ENCODE results near the gene DNM2.
A peak's percentile ranks its signal among the peaks of the same experiment; 100 is the strongest.
"Not testable (repeated sequence)": the region's sequence is repeated elsewhere in the genome, so short reads cannot be mapped to it uniquely, and the experiment has no call there.

DNM2 gene

DNA sequence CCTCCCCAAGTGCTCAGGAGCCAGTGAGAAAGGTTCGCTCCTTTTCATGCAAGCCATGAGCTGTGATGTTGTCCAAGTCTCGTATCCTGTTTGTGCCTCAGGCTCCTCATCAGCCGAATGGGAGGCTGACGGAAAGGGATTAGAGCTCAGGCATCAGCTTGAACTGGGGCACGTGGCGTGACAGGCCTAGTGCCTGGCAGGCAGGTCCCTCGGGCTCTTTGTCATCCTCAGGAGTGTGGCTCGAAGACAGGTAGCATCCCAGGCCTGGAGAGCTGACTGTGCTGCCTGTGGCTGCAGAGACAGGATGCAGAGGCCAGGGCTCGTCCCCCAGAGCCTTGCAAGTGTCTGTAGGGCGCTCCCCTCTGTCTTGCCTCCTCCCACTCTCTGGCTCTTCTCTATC, 38.5 kb downstream of the DNM2 start:
- DNase-seq: no peak

DNA sequence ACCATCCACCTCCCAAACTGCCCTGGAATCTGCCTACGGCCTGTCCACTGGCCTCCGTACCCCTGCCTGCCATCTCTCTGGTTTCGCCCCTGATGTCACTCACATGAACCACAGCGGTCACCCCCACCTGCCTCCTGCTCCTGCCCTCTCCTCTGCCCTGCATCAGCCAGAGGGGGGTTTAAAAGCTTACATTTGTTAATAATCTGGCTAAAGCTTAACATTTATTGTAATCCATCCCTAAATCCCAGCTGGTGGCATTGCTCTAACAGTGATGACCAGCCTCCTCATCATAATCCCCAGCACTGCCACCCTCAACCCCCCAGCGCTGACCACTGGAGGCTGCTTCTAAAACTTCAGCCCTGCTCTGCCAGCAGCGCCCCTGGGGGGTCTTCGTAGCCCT, 38.9 kb downstream of the DNM2 start:
- DNase-seq: no peak

DNA sequence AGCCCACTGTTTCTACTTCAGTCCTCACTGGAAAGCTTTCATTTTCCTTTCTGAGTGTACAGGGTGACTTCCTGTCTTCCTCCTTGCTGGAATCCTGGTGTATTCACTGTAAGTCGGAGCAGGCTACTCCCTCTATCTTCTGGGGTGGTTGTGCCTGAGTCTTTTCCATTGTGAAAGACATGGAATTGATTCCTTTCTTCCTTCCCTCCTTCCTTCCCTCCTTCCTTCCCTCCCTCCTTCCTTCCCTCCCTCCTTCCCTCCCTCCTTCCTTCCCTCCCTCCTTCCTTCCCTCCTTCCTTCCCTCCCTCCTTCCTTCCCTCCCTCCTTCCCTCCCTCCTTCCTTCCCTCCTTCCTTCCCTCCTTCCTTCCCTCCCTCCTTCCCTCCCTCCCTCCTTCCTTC, 40.2 kb downstream of the DNM2 start:
- not testable (repeated sequence) for DNase-seq

GRCh38 chr19:10758978-10759377, 41.1 kb downstream of the DNM2 start:
- no peak for DNase-seq

DNA sequence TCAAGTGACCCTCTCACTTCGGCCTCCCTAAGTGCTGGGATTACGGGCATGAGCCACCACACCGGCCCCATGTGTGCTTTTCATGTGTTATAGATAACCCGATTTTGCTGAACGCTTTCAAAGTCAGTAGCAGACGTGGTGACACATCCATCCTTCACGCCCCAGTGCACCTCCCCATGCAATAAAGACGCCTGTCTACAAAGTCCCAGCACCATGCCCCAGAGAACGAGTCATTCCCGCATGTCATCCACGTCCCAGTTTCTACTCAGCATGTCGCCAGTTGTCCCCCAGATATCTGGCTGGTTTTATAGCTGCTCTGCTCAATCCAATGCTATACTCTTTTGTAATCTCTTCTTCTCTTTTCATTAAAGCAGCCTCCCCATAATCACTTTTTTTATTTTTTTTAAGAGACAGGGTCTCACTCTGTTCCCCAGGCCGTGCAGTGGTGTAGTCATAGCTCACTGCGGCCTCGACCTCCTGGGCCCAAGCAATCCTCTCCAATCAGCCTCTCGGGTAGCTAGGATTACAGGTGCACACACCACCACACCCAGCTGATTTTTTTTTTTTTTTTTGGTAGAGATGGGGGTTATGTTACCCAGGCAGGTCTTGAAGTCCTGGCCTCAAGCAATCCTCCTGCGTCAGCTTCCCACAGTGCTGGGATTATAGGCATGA, 42.5 kb downstream of the DNM2 start:
- peak; percentile 37 for DNase-seq

DNA sequence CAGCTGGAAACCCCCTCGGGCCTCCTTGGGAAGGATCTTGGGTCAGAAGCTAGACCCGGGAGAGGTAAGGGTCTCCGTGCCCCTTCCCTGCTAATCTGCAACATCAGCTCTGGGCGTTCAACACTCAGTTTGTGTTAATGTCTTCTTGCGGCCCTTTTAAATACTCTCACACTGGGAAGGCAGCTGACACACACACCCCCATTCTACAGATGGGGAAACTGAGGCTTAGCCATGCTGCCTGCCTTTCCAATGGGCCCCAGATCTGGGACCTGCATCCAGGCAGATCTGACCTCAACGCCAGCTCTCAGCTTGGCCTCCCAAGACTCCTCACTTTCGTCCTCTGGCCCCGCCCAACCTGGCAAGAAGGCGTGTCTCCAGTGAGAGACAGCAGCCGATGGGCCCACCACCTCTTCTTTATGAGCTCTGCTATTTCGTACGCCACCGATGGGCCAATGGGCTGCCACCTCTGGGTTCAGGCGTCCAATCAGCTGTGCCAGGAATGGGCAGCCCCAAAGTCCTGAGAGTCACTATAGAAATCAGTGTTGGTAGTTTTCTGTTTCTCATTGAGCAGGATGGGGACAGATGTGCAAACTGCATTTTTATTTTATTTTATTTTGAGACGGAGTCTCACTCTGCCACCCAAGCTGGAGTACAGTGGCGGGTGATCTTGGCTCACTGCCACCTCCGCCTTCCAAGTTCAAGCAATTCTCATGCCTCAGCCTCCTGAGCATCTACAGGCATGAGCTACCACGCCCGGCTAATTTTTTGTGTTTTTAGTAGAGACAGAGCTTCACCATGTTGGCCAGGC, 43.8 kb downstream of the DNM2 start:
- DNase-seq: no peak

DNA sequence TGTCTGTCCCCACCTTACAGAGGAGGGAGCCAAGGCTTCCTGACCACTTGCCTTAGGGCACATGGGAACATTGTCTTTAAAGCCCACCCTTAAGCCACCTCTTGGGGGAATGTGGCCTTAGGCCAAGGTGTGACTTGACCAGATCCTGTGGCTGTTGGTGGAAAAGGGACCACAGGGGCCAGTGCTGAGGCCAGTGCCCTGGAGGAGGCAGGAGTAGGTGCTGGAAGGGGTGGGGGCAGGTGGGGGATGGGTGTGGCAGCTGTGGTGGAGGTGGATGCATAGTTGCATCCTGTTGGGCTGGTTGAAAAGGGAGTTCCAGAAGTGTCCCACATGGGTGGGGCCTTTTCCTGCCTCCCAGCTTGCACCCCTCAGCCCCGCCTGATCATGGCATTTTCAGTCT, 44.8 kb downstream of the DNM2 start:
- DNase-seq: peak; percentile 29

DNA sequence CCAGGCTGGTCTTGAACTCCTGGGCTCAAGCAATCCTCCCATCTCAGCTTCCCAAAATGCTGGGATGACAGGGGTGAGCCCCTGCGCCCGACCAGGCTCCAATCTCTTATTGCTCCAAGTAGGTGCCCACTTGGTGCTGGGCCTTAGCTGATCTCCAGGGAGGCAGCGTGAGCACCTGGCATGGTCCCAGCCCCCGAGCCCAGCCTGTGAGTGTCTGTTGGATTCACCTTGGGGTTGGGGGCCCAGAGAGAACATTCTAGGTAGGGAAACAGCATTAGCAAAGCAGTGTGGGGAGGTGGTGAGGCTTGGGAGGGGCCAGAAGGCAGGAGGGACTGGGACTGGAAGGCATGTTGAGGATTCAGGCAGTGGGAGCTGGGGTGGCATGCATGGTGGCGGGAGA, 45.5 kb downstream of the DNM2 start:
- no peak for DNase-seq

- DNase-seq: no peak
Observed at GRCh38 chr19:10763828-10764339, 46.0 kb downstream of the DNM2 start.

DNA sequence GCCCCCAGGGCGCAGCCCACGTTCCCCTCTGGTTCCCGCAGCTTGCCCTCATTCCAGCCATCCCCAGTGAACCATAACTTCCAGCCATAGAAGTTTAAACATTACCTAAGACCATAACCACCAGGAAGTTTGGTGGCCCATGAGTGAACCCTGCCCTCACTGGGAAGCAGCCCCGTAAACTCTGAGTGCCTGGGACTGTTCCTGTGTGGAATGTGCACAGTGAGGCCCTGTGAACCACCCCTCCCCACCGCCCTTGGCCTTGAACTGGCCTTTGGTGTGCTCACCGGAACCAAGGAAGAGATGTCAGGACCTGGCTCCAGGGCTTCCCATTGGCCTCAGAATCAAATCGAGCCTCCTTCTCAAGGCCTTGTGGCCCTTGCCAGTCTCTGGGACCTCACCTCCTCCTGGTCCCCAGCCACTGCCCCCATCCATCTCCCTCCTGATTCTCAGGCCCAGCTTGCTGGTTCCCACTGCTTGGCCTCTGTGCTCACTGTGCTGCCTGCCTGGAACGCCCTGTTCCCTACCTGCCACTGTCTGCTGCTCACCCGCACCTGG, 46.5 kb downstream of the DNM2 start:
- DNase-seq: no peak

DNA sequence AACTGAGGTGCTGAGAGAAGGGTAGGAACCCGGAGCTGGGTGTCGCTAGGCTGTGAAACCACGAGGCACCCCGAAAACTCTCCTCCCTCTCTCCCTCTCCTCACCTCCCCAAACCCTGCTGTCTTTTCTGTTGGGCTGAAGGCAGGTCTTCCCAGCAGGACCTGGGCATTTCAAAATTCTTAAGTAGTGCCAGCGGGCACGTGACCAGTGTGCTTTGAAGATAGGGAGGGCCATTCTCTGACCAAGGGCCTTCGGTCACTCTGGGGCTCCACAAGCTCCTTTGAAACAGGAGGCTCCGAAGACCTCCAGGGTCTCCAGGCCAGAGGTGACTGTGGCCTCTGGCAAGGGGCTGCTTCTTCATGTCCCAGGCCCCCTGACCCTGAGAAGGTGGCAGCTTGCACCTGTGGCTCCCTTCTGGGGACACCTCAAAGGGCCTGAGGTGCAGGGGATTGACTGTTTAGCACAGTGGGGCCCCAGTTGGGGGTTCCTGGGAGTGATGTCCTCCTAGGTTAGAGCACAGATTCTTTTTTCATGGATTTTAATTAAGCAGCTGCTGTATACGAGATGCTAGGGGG, 48.3 kb downstream of the DNM2 start:
- no peak for DNase-seq

DNA sequence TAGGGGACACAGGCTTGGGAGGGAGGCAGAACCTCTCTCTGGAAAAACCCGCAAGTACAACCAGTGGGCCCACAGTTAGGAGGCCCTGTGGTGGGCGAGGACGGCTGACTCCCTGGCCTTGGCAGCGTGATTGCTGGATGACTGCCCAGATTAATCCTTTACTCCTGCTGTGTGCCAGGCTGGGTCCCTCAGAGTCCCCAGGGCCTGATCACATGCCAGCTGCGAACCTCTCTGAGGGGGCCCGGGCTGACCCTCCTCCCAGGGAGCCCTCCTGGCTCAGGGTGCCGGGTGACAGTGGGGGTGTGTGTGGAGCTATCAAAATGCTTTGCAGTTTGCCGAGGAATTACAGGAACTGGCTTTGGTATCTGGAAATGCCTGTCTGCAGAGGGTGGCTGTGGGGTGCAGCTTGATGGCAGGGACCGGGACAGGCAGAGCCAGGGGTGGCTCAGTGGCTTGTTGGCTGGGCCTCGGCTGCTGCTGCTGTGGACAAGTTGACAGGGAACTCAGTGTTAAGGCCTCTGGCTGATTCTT, 48.9 kb downstream of the DNM2 start:
- no peak for DNase-seq

GRCh38 chr19:10767726-10768125, 49.8 kb downstream of the DNM2 start:
- no peak for DNase-seq

GRCh38 chr19:10768369-10768768, 50.5 kb downstream of the DNM2 start:
- no peak for DNase-seq

GRCh38 chr19:10768936-10769335, 51.1 kb downstream of the DNM2 start:
- no peak for DNase-seq

- DNase-seq: no peak
Observed at GRCh38 chr19:10769533-10770491, 51.9 kb downstream of the DNM2 start.

- DNase-seq: peak; percentile 41
Observed at GRCh38 chr19:10773969-10774368, 56.1 kb downstream of the DNM2 start.

DNA sequence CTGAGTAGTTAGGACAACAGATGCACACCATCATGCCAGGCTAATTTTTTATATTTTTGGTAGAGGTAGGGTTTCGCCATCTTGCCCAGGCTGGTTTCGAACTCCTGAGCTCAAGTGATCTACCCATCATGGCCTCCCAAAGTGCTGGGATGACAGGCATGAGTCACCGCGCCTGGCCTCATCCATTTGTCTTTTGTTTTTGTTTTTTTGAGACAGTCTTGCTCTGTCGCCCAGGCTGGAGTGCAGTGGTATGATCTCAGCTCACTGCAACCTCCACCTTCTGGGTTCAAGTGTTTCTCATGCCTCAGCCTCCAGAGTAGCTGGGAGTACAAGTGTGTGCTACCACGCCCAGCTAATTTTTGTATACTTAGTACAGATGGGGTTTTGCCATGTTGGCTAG, 57.0 kb downstream of the DNM2 start:
- no peak for DNase-seq

DNA sequence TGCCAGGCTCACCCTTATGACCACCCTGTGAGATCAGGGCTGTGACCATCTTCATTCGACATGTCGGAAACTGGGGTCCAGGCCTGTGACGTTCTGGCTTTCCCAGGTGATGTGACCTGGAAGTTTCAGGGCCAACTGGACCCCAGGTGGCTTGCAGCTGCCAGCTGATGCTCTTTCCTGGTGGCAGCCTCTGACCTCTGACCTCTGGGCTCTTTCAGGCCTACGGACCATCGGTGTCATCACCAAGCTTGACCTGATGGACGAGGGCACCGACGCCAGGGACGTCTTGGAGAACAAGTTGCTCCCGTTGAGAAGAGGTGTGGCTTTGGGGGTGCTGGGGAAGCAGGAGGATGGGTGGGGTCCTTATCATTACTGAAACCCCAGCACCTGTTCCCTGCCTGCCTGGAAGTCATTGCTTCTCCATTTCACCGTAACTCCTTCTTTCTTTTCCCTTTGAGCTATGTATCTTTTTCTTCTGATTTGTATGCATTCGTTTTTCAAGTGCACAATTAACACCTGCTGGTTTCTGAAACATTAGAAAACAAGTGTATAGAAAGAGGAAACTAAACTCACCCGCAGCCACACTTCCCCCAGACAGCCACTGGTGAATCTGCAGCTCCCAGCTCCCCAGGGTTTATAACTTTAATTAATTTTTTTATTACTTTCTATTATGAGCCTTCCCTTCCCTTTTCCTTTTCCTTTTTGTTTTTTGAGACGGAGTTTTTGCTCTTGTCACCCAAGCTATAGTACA, 59.2 kb downstream of the DNM2 start:
- DNase-seq: no peak

DNA sequence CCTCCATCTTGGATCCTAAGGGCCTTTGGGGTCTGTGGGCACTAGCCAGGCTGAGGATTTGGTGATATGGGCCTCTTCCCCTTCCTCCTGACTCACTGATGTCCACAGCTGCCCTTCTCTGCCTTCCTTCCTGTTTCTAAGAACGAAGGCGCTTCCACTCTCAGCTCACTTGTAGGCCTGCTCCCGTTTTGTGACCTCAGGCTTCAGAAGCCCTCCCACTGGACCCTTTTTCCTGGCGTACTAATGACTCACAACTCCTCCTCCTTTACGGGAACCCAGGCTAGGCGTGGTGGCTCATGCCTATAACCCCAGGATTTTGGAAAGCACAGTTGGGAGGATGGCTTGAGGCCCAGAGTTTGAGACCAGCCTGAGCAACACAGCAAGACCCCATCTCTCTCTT, 62.5 kb downstream of the DNM2 start:
- DNase-seq: no peak

GRCh38 chr19:10782795-10783194, 64.9 kb downstream of the DNM2 start:
- no peak for DNase-seq

All from activated CD4-positive, alpha-beta T cell treated with anti-CD3 and anti-CD28 coated beads, Interleukin-2, amount 50 U/mL, for 16 hours (primary cell).